Neuronal stem cell (in vitro differentiated cells): ENCODE data around the gene CACNG4.

Experiments
- DNase-seq: peaks from one replicate; pipeline ENCODE4 v3.0.0-alpha.2; 2013; ENCODE audit warnings: low spot score
- H2AFZ ChIP-seq: one replicate; pipeline ENCODE4 v1.6.1; 2013; ENCODE audit warnings: mild to moderate bottlenecking, low read length, inconsistent platforms
- H2AK5ac ChIP-seq: 2 replicates; pipeline ENCODE4 v1.6.1; 2013; ENCODE audit warnings: low read depth, mild to moderate bottlenecking, inconsistent platforms, low read length, moderate library complexity, mixed read lengths
- H2BK120ac ChIP-seq: 2 replicates; pipeline ENCODE4 v1.6.1; 2013; ENCODE audit warnings: low read depth, mild to moderate bottlenecking, inconsistent platforms, low read length, moderate library complexity, mixed read lengths
- H2BK12ac ChIP-seq: one replicate; pipeline ENCODE4 v1.6.1; 2013; ENCODE audit warnings: low read length, inconsistent platforms
- H2BK15ac ChIP-seq: 2 replicates; pipeline ENCODE4 v1.6.1; 2013; ENCODE audit warnings: mild to moderate bottlenecking, low read length, inconsistent platforms, mixed read lengths
- H2BK5ac ChIP-seq: one replicate; pipeline ENCODE4 v1.6.1; 2013; ENCODE audit warnings: inconsistent platforms, mild to moderate bottlenecking, low read length, moderate library complexity
- H3K14ac ChIP-seq: one replicate; pipeline ENCODE4 v1.6.1; 2013; ENCODE audit warnings: low read length, inconsistent platforms
- H3K18ac ChIP-seq: 2 replicates; pipeline ENCODE4 v1.6.1; 2013; ENCODE audit warnings: low read length, inconsistent platforms
- H3K23ac ChIP-seq: 2 replicates; pipeline ENCODE4 v1.6.1; 2013; ENCODE audit warnings: low read depth, mild to moderate bottlenecking, mixed read lengths, low read length, inconsistent platforms; ENCODE audit not compliant: poor library complexity
- H3K27ac ChIP-seq: replicated peaks from 3 replicates; pipeline ENCODE4 v1.5.1; 2013; ENCODE audit warnings: low read length, inconsistent platforms
- H3K27me3 ChIP-seq, 3 experiments: 2 replicates each; pipeline ENCODE4 v1.6.1; 2013; ENCODE audit warnings: low read length in 3 of 3, mild to moderate bottlenecking in 2 of 3, inconsistent platforms in 1 of 3, low read depth in 1 of 3, mixed read lengths in 1 of 3, moderate library complexity in 1 of 3; ENCODE audit not compliant: control insufficient read depth in 3 of 3, insufficient read depth in 3 of 3
- H3K36me3 ChIP-seq, 2 donors: replicated peaks in 1 of 2; 2 replicates each; pipeline ENCODE4 v1.6.1; 2013; ENCODE audit warnings: low read length in 2 of 2; ENCODE audit not compliant: control insufficient read depth in 2 of 2, insufficient read depth in 2 of 2
- H3K4ac ChIP-seq: 2 replicates; pipeline ENCODE4 v1.6.1; 2013; ENCODE audit warnings: inconsistent platforms, mild to moderate bottlenecking, low read length, moderate library complexity
- H3K4me1 ChIP-seq, 2 donors: 1 replicate in 1 of 2; 2 replicates in 1 of 2; pipeline ENCODE4 v1.6.1; 2013; ENCODE audit warnings: low read length in 2 of 2, low read depth in 1 of 2; ENCODE audit not compliant: control insufficient read depth in 2 of 2, insufficient read depth in 1 of 2
- H3K4me2 ChIP-seq: one replicate; pipeline ENCODE4 v1.6.1; 2013; ENCODE audit warnings: mild to moderate bottlenecking, low read length, inconsistent platforms; ENCODE audit not compliant: insufficient read depth, poor library complexity, severe bottlenecking
- H3K4me3 ChIP-seq, 2 donors: 2 replicates each; pipeline ENCODE4 v1.5.1; 2013; ENCODE audit warnings: low read length in 2 of 2, mild to moderate bottlenecking in 2 of 2, inconsistent platforms in 1 of 2, moderate library complexity in 1 of 2
- H3K79me1 ChIP-seq: one replicate; pipeline ENCODE4 v1.6.1; 2013; ENCODE audit warnings: low read depth, mild to moderate bottlenecking, inconsistent platforms, low read length, moderate library complexity
- H3K9ac ChIP-seq: one replicate; pipeline ENCODE4 v1.6.1; 2013; ENCODE audit warnings: mild to moderate bottlenecking, low read depth, low read length, inconsistent platforms; ENCODE audit not compliant: poor library complexity
- H3K9me3 ChIP-seq, 2 donors: replicated peaks in 1 of 2; 2 replicates each; pipeline versions ENCODE3 to v1.6.1; 2013; ENCODE audit warnings: low read length in 2 of 2, mild to moderate bottlenecking in 2 of 2, inconsistent platforms in 1 of 2, low read depth in 1 of 2, mixed read lengths in 1 of 2, moderate library complexity in 1 of 2; ENCODE audit not compliant: control insufficient read depth in 2 of 2, insufficient read depth in 1 of 2
- H4K8ac ChIP-seq: one replicate; pipeline ENCODE4 v1.6.1; 2013; ENCODE audit warnings: low read depth, mild to moderate bottlenecking, inconsistent platforms, low read length, moderate library complexity
- H4K91ac ChIP-seq: one replicate; pipeline ENCODE4 v1.6.1; 2013; ENCODE audit warnings: low read length, low read depth, mild to moderate bottlenecking, inconsistent platforms; ENCODE audit not compliant: poor library complexity
- WGBS, 2 donors: extraction: QIAGEN DNeasy Blood & Tissue Kit; methylation state at CpG; one replicate each; pipeline ENCODE4 v1.1.7; 2013; ENCODE audit warnings: missing lambda C conversion rate in 2 of 2, mixed read lengths in 1 of 2; ENCODE audit not compliant: insufficient read length in 2 of 2, insufficient replicate concordance in 1 of 2; ENCODE audit errors: extremely low coverage in 2 of 2; 5-methylcytosine and 5-hydroxymethylcytosine counted together

Gene CACNG4

GRCh38 chr17:67050066-67050465 is 85.6 kb downstream of the CACNG4 start:
- Histone ChIP-seq H3K4me1 (peaks cover 0 to 3% of the 10 kb centered on the region in 2 donors), H2AFZ (no peak overlapping the region), H2AK5ac (no peak overlapping the region), H2BK120ac (no peak overlapping the region), H3K27ac (no peak overlapping the region), H3K4me3 (no peak overlapping the region), H3K9me3 (peaks cover 11 to 14% of the 10 kb centered on the region in 2 donors), H3K36me3 (no peaks in the 10 kb centered on the region), H4K91ac (no peak overlapping the region), H3K27me3 (peaks cover 0 to 2% (median 0%) of the 10 kb centered on the region in 3 experiments), H2BK12ac (no peak overlapping the region), H3K79me1 (peaks cover 3% of the 10 kb centered on the region), H3K18ac (no peak overlapping the region), H3K4ac (no peak overlapping the region), H3K4me2 (no peak overlapping the region), H2BK5ac (no peak overlapping the region), H3K23ac (no peak overlapping the region), H2BK15ac (no peak overlapping the region), H3K14ac (no peak overlapping the region), H4K8ac (no peak overlapping the region), H3K9ac (no peak overlapping the region)
- DNase-seq: no peak
- WGBS, 2 donors: no CpG with 5 or more reads among the region's 1 CpG

- Histone ChIP-seq H3K14ac (no peak overlapping the region), H3K4me1 (peaks cover 0 to 3% of the 10 kb centered on the region in 2 donors), H3K27ac (no peak overlapping the region), H3K9me3 (peaks cover 11 to 14% of the 10 kb centered on the region in 2 donors), H3K4me3 (no peak overlapping the region), H3K18ac (no peak overlapping the region), H2BK5ac (no peak overlapping the region), H3K9ac (no peak overlapping the region), H2BK15ac (no peak overlapping the region), H2AK5ac (no peak overlapping the region), H3K4me2 (no peak overlapping the region), H3K27me3 (peaks cover 0 to 2% (median 0%) of the 10 kb centered on the region in 3 experiments), H2AFZ (no peak overlapping the region), H3K23ac (no peak overlapping the region), H4K8ac (no peak overlapping the region), H4K91ac (no peak overlapping the region), H3K79me1 (peaks cover 3% of the 10 kb centered on the region), H3K36me3 (no peaks in the 10 kb centered on the region), H2BK120ac (no peak overlapping the region), H2BK12ac (no peak overlapping the region), H3K4ac (no peak overlapping the region)
- no CpG with 5 or more reads among the region's 6 CpGs for WGBS, 2 donors
- no peak for DNase-seq
Observed at GRCh38 chr17:67050471-67051154, 86.1 kb downstream of the CACNG4 start.

GRCh38 chr17:67051155-67051538 is 86.6 kb downstream of the CACNG4 start:
- H2AFZ ChIP-seq: no peak overlapping the region
- peaks cover 0 to 2% (median 0%) of the 10 kb centered on the region in 3 experiments for H3K27me3 ChIP-seq
- H3K23ac ChIP-seq: no peak overlapping the region
- WGBS, 2 donors: no CpG with 5 or more reads among the region's 4 CpGs
- H3K27ac ChIP-seq: no peak overlapping the region
- H3K9me3 ChIP-seq: peaks cover 11 to 14% of the 10 kb centered on the region in 2 donors
- H3K18ac ChIP-seq: peak overlapping the region; percentile 35
- no peak overlapping the region for H3K4me3 ChIP-seq
- no peak overlapping the region for H2BK120ac ChIP-seq
- H4K91ac ChIP-seq: no peak overlapping the region
- H3K4me2 ChIP-seq: no peak overlapping the region
- H3K4ac ChIP-seq: no peak overlapping the region
- no peak overlapping the region for H2BK15ac ChIP-seq
- H3K36me3 ChIP-seq: no peaks in the 10 kb centered on the region
- no peak overlapping the region for H2BK12ac ChIP-seq
- H3K9ac ChIP-seq: no peak overlapping the region
- no peak for DNase-seq
- peaks cover 3% of the 10 kb centered on the region for H3K79me1 ChIP-seq
- H3K14ac ChIP-seq: no peak overlapping the region
- no peak overlapping the region for H2BK5ac ChIP-seq
- H4K8ac ChIP-seq: no peak overlapping the region
- H2AK5ac ChIP-seq: no peak overlapping the region
- peaks cover 0 to 3% of the 10 kb centered on the region in 2 donors for H3K4me1 ChIP-seq

- H3K4ac ChIP-seq: no peak overlapping the region
- H3K9ac ChIP-seq: no peak overlapping the region
- H3K27me3 ChIP-seq: peaks cover 0 to 2% (median 0%) of the 10 kb centered on the region in 3 experiments
- H3K14ac ChIP-seq: no peak overlapping the region
- no peak overlapping the region for H2BK12ac ChIP-seq
- H3K79me1 ChIP-seq: peaks cover 3% of the 10 kb centered on the region
- no peak overlapping the region for H2AK5ac ChIP-seq
- H3K18ac ChIP-seq: no peak overlapping the region
- no peak overlapping the region for H2BK120ac ChIP-seq
- H4K91ac ChIP-seq: no peak overlapping the region
- no peaks in the 10 kb centered on the region for H3K36me3 ChIP-seq
- no peak overlapping the region for H3K23ac ChIP-seq
- H3K9me3 ChIP-seq: peaks cover 11 to 14% of the 10 kb centered on the region in 2 donors
- no peak for DNase-seq
- no peak overlapping the region for H2BK15ac ChIP-seq
- H3K4me2 ChIP-seq: no peak overlapping the region
- H2AFZ ChIP-seq: no peak overlapping the region
- H3K27ac ChIP-seq: no peak overlapping the region
- H3K4me1 ChIP-seq: peaks cover 0 to 3% of the 10 kb centered on the region in 2 donors
- no peak overlapping the region for H4K8ac ChIP-seq
- WGBS, 2 donors: no CpG with 5 or more reads among the region's 5 CpGs
- no peak overlapping the region for H3K4me3 ChIP-seq
- H2BK5ac ChIP-seq: no peak overlapping the region
Observed at GRCh38 chr17:67051837-67052236, 87.3 kb downstream of the CACNG4 start.
